HepG2 (cell line): ENCODE results near the gene GSK3A. TPM values are rescaled to one million over a fixed set of nuclear protein-coding genes. Genes with fewer than 3 reads are reported as not detected.

ENCODE experiments used
- ARID2 ChIP-seq: sonication (generic); formaldehyde crosslinking; IDR thresholded peaks from 2 replicates; pipeline ENCODE4 v1.8.1; 2022; ENCODE audit warnings: mild to moderate bottlenecking, missing genetic modification reagents, borderline replicate concordance
- BORCS8-MEF2B ChIP-seq: sonication (generic); formaldehyde crosslinking; IDR thresholded peaks from 2 replicates; pipeline ENCODE4 v1.8.0; 2022; ENCODE audit warnings: mild to moderate bottlenecking, missing genetic modification reagents
- FOXA1 ChIP-seq, 2 experiments: fragments of 450-650 bp in 1 of 2; sonication (generic) in 1 of 2; formaldehyde crosslinking in 1 of 2; IDR thresholded peaks; 2 replicates each; pipeline versions ENCODE4 v1.4.0 to v1.6.1; 2016 to 2020; ENCODE audit warnings: missing genetic modification reagents in 1 of 2
- FOXC1 ChIP-seq: sonication (generic); formaldehyde crosslinking; IDR thresholded peaks from 2 replicates; pipeline ENCODE4 v1.8.0; 2022; ENCODE audit warnings: mild to moderate bottlenecking, missing genetic modification reagents, borderline replicate concordance
- HNRNPLL ChIP-seq: fragments of 200-400 bp; formaldehyde crosslinking; IDR thresholded peaks from 2 replicates; pipeline ENCODE4 v1.6.1; 2017; ENCODE audit warnings: mild to moderate bottlenecking, low read depth, low read length; ENCODE audit not compliant: poor library complexity, severe bottlenecking
- SAFB2 ChIP-seq: sonication (generic); formaldehyde crosslinking; IDR thresholded peaks from 2 replicates; pipeline ENCODE4 v1.5.1; 2020; ENCODE audit warnings: missing genetic modification reagents, low read depth, mild to moderate bottlenecking, borderline replicate concordance
- SIN3A ChIP-seq: IDR thresholded peaks from 2 replicates; pipeline ENCODE4 v1.6.1; 2011; ENCODE audit warnings: low read depth, mild to moderate bottlenecking, control low read depth, low read length, borderline replicate concordance
- TGIF2 ChIP-seq: IDR thresholded peaks from 2 replicates; pipeline ENCODE4 v1.6.1; 2016; ENCODE audit warnings: control low read depth, missing compliant biosample characterization
- ZBTB3 ChIP-seq: sonication (generic); formaldehyde crosslinking; IDR thresholded peaks from 2 replicates; pipeline ENCODE4 v1.4.0; 2020; ENCODE audit warnings: low read depth, mild to moderate bottlenecking, moderate library complexity, missing genetic modification reagents, borderline replicate concordance
- ZBTB4 ChIP-seq: sonication (generic); formaldehyde crosslinking; IDR thresholded peaks from 2 replicates; pipeline ENCODE4 v1.4.0; 2020; ENCODE audit warnings: missing genetic modification reagents, mild to moderate bottlenecking, borderline replicate concordance
- ZBTB7A ChIP-seq: sonication (generic); formaldehyde crosslinking; IDR thresholded peaks from 2 replicates; pipeline ENCODE4 v1.8.0; 2022; ENCODE audit warnings: mild to moderate bottlenecking, missing genetic modification reagents
- ZFP36 ChIP-seq: fragments of 150-350 bp; IDR thresholded peaks from 2 replicates; pipeline ENCODE4 v1.6.1; 2018; ENCODE audit warnings: borderline replicate concordance, low read length, low read depth; ENCODE audit not compliant: partially characterized antibody
- ZFX ChIP-seq: sonication (generic); formaldehyde crosslinking; IDR thresholded peaks from 2 replicates; pipeline ENCODE4 v1.4.0; 2020; ENCODE audit warnings: mild to moderate bottlenecking, low read depth, missing genetic modification reagents, moderate library complexity
- ZNF18 ChIP-seq: sonication (generic); formaldehyde crosslinking; IDR thresholded peaks from 2 replicates; pipeline ENCODE4 v1.8.0; 2022; ENCODE audit warnings: mild to moderate bottlenecking, missing genetic modification reagents; ENCODE audit not compliant: insufficient replicate concordance
- ZNF205 ChIP-seq: IDR thresholded peaks from 2 replicates; pipeline ENCODE4 v1.6.1; 2018; ENCODE audit warnings: missing biosample characterization, missing genetic modification reagents
- ZNF282 ChIP-seq: fragments of 450-650 bp; IDR thresholded peaks from 2 replicates; pipeline ENCODE4 v1.6.1; 2018; ENCODE audit not compliant: partially characterized antibody
- ZNF350 ChIP-seq: sonication (generic); formaldehyde crosslinking; IDR thresholded peaks from 2 replicates; pipeline ENCODE4 v1.4.0; 2020; ENCODE audit warnings: mild to moderate bottlenecking, low read depth, missing genetic modification reagents, borderline replicate concordance
- ZNF367 ChIP-seq: sonication (generic); formaldehyde crosslinking; IDR thresholded peaks from 2 replicates; pipeline ENCODE4 v1.4.0; 2020; ENCODE audit warnings: missing genetic modification reagents, borderline replicate concordance
- ZNF616 ChIP-seq: sonication (generic); formaldehyde crosslinking; IDR thresholded peaks from 2 replicates; pipeline ENCODE4 v1.5.0; 2020; ENCODE audit warnings: low read depth, mild to moderate bottlenecking, missing genetic modification reagents
- ZSCAN9 ChIP-seq: IDR thresholded peaks from 2 replicates; pipeline ENCODE4 v1.6.1; 2016; ENCODE audit warnings: borderline replicate concordance
- polyA plus RNA-seq, 8 experiments: library from polyadenylated mRNA; depleted of rRNA in 3 of 8; stranded (reverse) in 7 of 8; unstranded in 1 of 8; fragments of >200 nt; fragmentation: Illumina TruSeq in 4 of 8; extraction: Trizol in 4 of 8; gene quantifications; 2 replicates each; pipeline versions ENCODE4 v1.2.1 to v1.2.3, GENCODE V29; 2011 to 2016; ENCODE audit warnings: low read depth in 4 of 8, missing spikeins in 1 of 8, mixed read lengths in 1 of 8; ENCODE audit not compliant: insufficient read depth in 1 of 8
- total RNA-seq, 5 experiments: library from RNA; depleted of rRNA; stranded (reverse); fragments of >200 nt; fragmentation: Illumina TruSeq; extraction: Trizol; gene quantifications; 2 replicates each; pipeline ENCODE4 v1.2.3, GENCODE V29; 2016; ENCODE audit warnings: low read depth in 1 of 5
- TF ChIP-seq, protein P1 (sequence below): sonication (generic); formaldehyde crosslinking; IDR thresholded peaks from 2 replicates; pipeline ENCODE4 v1.5.0; 2020; ENCODE audit warnings: mild to moderate bottlenecking, low read depth, missing genetic modification reagents, borderline replicate concordance

GSK3A gene
- total and polyA plus RNA-seq, 2 of the 13 experiments (the other 11 are each of a cell fraction or from before 2014, with no cell fraction given), result 16.9 to 52.5 TPM

DNA sequence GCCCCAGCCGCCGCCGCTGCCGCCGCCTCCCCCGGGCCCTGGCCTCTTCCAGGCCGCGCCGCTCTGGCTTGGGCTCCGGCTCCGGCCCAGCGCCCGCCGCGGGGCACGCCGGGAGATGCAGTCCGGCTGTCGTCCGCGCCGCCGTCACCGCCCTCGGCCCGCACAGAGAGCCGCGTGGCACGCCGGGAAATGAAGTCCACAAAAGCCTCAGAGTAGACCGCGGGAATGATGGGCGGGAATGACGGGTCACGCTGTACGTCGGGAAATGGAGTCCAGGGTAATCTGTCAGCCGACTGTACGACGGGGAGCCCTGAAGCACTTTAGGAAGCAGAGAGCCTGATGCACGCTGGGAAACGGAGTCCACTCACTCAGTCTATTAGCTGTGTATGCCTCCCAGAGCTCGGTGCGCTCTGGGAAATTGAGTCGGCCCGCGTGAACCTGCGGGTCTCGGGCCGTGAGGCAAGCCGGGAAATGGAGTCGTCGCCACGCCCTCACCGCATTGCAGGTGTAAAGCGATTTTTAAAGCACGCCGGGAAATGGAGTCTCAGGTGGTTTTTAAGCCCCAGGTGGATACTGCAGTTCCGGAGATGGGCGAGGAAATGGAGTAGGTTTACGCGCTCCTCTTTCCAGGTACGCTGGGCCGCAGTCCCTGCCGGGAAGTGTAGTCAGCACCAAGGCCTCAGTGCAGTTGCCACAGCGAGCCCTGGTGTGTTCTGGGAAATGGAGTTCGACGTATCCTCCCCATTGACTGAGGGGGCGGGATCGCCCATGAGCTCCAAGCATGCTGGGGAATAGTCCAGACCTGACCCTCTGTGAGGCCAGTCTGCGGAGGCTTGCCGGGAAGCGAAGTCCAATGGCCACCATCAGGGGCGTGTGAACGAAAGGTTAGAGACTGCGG is at the start of gene GSK3A (continued):
- TF ChIP-seq HNRNPLL (peak; percentile 97), ZFX (peak; percentile 95), BORCS8-MEF2B (no peak), ZNF616 (CRISPR knock-in tag) (no peak), ZSCAN9 (CRISPR knock-in tag) (peak; percentile 81), ZBTB3 (CRISPR knock-in tag) (no peak), ZNF18 (CRISPR knock-in tag) (peak; percentile 57), FOXC1 (CRISPR knock-in tag) (no peak), ZNF282 (no peak), ZBTB7A (CRISPR knock-in tag) (peak; percentile 32; the same call in 1 of the 2 replicates), ZNF367 (CRISPR knock-in tag) (no peak), ZBTB4 (0 out of 2 replicates have a peak, but pooled peaks have one; percentile 20), SAFB2 (no peak), ARID2 (CRISPR knock-in tag) (no peak), FOXA1 (IDR thresholded peaks at IDR 0.05) (no peak), FOXA1 (CRISPR knock-in tag; IDR thresholded peaks at IDR 0.05) (no peak; the same call in 1 of the 2 replicates), SIN3A (peak; percentile 87; the same call in 1 of the 2 replicates), TGIF2 (CRISPR knock-in tag) (peak; percentile 69; the same call in 1 of the 2 replicates), ZNF205 (CRISPR knock-in tag) (no peak), ZFP36 (no peak), ZNF350 (CRISPR knock-in tag) (0 out of 2 replicates have a peak, but pooled peaks have one; percentile 67)
- TF ChIP-seq, protein P1, sequence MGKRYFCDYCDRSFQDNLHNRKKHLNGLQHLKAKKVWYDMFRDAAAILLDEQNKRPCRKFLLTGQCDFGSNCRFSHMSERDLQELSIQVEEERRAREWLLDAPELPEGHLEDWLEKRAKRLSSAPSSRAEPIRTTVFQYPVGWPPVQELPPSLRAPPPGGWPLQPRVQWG (CRISPR knock-in tag), result no peak
